ENCODE measurements around the gene ACYP2.
"Not testable (repeated sequence)": the region's sequence is repeated elsewhere in the genome, so short reads cannot be mapped to it uniquely, and the experiment has no call there.

The ACYP2 gene

GRCh38 chr2:54107903-54108615 is 7.4 kb upstream of the ACYP2 start:
- TF ChIP-seq ZNF274 (IDR thresholded peaks at IDR 0.05; ENCODE audit: low read depth, low read length) = no peak
- no peak overlapping the region for H3K4me3 ChIP-seq (ENCODE audit: low read length)

- TF ChIP-seq ZNF274 (IDR thresholded peaks at IDR 0.05; ENCODE audit: low read depth, low read length) = no peak
Observed at GRCh38 chr2:54109848-54110247, 5.6 kb upstream of the ACYP2 start.

GRCh38 chr2:54114479-54114878 is 936 bp upstream of the ACYP2 start:
- H3K4me3 ChIP-seq (ENCODE audit: low read length) = peak overlapping the region; percentile 70

More at GRCh38 chr2:54109848-54110247, 5.6 kb upstream of the ACYP2 start:
- H3K4me3 ChIP-seq (ENCODE audit: low read length) = no peak overlapping the region

- TF ChIP-seq ZNF274 (IDR thresholded peaks at IDR 0.05; ENCODE audit: low read depth, low read length) = no peak
- H3K4me3 ChIP-seq (ENCODE audit: low read length) = peak overlapping the region; percentile 70
Observed at GRCh38 chr2:54114936-54115283, 505 bp upstream of the ACYP2 start.

- not testable (repeated sequence) for H3K4me3 ChIP-seq (ENCODE audit: low read length)
Observed at GRCh38 chr2:54116598-54116997, 1.2 kb downstream of the ACYP2 start.

- no peak for TF ChIP-seq ZNF274 (IDR thresholded peaks at IDR 0.05; ENCODE audit: low read depth, low read length)
- H3K4me3 ChIP-seq (ENCODE audit: low read length) = no peak overlapping the region
Observed at GRCh38 chr2:54120950-54121349, 5.5 kb downstream of the ACYP2 start.

- TF ChIP-seq ZNF274 (IDR thresholded peaks at IDR 0.05; ENCODE audit: low read depth, low read length) = no peak
- H3K4me3 ChIP-seq (ENCODE audit: low read length) = no peak overlapping the region
Observed at GRCh38 chr2:54122171-54122935, 6.9 kb downstream of the ACYP2 start.

GRCh38 chr2:54122939-54123338 is 7.5 kb downstream of the ACYP2 start:
- no peak overlapping the region for H3K4me3 ChIP-seq (ENCODE audit: low read length)
- TF ChIP-seq ZNF274 (IDR thresholded peaks at IDR 0.05; ENCODE audit: low read depth, low read length) = no peak

GRCh38 chr2:54127174-54127573 is 11.8 kb downstream of the ACYP2 start:
- H3K4me3 ChIP-seq (ENCODE audit: low read length) = not testable (repeated sequence)

- TF ChIP-seq ZNF274 (IDR thresholded peaks at IDR 0.05; ENCODE audit: low read depth, low read length) = no peak
- H3K4me3 ChIP-seq (ENCODE audit: low read length) = no peak overlapping the region
Observed at GRCh38 chr2:54133056-54133455, 17.6 kb downstream of the ACYP2 start.

GRCh38 chr2:54139210-54139609 is 23.8 kb downstream of the ACYP2 start:
- TF ChIP-seq ZNF274 (IDR thresholded peaks at IDR 0.05; ENCODE audit: low read depth, low read length) = no peak
- H3K4me3 ChIP-seq (ENCODE audit: low read length) = no peak overlapping the region

GRCh38 chr2:54143780-54144179 is 28.4 kb downstream of the ACYP2 start:
- H3K4me3 ChIP-seq (ENCODE audit: low read length) = no peak overlapping the region
- no peak for TF ChIP-seq ZNF274 (IDR thresholded peaks at IDR 0.05; ENCODE audit: low read depth, low read length)

GRCh38 chr2:54148391-54148790 is 33.0 kb downstream of the ACYP2 start:
- no peak for TF ChIP-seq ZNF274 (IDR thresholded peaks at IDR 0.05; ENCODE audit: low read depth, low read length)

GRCh38 chr2:54149638-54150441 is 34.4 kb downstream of the ACYP2 start:
- no peak overlapping the region for H3K4me3 ChIP-seq (ENCODE audit: low read length)
- no peak for TF ChIP-seq ZNF274 (IDR thresholded peaks at IDR 0.05; ENCODE audit: low read depth, low read length)

More at GRCh38 chr2:54148391-54148790, 33.0 kb downstream of the ACYP2 start:
- no peak overlapping the region for H3K4me3 ChIP-seq (ENCODE audit: low read length)

GRCh38 chr2:54158311-54158710 is 42.9 kb downstream of the ACYP2 start:
- TF ChIP-seq ZNF274 (IDR thresholded peaks at IDR 0.05; ENCODE audit: low read depth, low read length) = no peak
- H3K4me3 ChIP-seq (ENCODE audit: low read length) = no peak overlapping the region
